ENCODE results near the gene CD27. TPM values are rescaled to one million over a fixed set of nuclear protein-coding genes. Genes with fewer than 3 reads are reported as not detected.
"Not testable (repeated sequence)": the region's sequence is repeated elsewhere in the genome, so short reads cannot be mapped to it uniquely, and the experiment has no call there.

CD27 gene
- total RNA-seq, 1 donor: not detected

DNA sequence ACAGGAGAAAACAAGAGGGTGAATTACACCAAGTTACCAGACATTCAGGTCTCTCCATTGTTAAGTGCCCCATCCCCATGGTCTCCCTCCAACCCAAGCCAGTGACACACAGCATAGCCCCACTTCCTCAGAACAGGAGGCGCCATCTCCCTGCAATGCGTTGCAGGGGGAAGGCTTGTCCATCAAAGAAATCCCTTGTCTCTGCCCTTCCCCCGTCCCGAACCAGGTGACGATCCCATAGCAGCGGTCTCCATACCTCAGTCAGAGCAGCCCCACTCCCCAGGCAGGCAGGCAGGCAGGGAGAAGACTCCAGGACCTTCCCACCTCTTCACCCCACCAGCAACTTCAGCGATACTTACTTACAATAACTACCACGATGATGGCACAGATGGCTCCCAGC, 19.8 kb downstream of the CD27 start:
- H3K4me2 ChIP-seq (ENCODE audit: insufficient read depth, low read length): no peak overlapping the region
- H3K27me3 ChIP-seq (ENCODE audit: insufficient read depth, low read length): no peaks in the 10 kb centered on the region
- no peak for TF ChIP-seq CTCF (IDR thresholded peaks at IDR 0.05; ENCODE audit: extremely low read depth, low read depth, low read length)
- H4K20me1 ChIP-seq (ENCODE audit: insufficient read depth, low read length): peaks cover 16% of the 10 kb centered on the region
- no peak overlapping the region for H2AFZ ChIP-seq (ENCODE audit: low read length)
- no peak overlapping the region for H3K27ac ChIP-seq (ENCODE audit: low read depth, low read length)
- H3K4me1 ChIP-seq (ENCODE audit: insufficient read depth, low read length): peaks cover 18% of the 10 kb centered on the region
- no peak for DNase-seq (ENCODE audit: insufficient read length, low spot score, missing footprints)
- H3K9me3 ChIP-seq (ENCODE audit: low read depth, low read length): no peaks in the 10 kb centered on the region
- H3K4me3 ChIP-seq (ENCODE audit: insufficient read depth, low read length): no peak overlapping the region
- H3K79me2 ChIP-seq (ENCODE audit: insufficient read depth, low read length): peaks cover 27% of the 10 kb centered on the region
- peaks cover 69% of the 10 kb centered on the region for H3K36me3 ChIP-seq (ENCODE audit: insufficient read depth, low read length)

DNA sequence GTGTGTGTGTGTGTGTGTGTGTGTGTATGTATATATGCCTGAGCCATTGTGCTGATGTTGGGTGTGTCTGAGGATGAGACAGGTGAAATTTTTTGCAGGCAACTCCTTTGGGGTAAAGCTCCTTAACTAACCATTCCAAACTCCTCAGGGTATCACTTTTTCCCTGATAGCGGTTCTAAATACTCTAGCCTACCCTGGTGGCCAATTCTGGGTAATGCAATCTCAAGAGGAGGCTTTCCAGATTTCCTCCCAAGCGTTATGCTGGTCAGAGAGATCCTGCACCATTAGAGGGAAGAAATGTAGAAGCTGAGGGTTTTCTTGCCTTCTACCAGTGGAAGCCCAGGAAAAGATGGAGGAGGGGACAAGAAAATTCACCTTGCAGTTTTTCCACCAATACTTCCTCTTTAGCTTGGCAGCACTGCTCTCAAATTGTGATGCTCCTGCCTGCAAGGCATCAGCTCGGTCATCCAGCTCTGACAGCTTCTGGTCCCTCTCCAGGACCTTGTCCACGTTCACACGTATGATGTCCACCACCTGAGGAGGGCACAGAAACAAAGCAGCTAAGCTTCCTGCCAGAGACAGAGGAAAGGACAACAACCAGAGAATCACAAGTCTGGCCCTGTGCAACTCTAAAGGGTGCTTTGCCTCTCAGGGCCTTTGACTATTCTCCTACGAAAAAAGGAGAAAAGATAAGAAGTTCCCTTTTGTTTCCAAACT, 20.9 kb downstream of the CD27 start:
- Histone ChIP-seq H3K4me1 (ENCODE audit: insufficient read depth, low read length) (peaks cover 22% of the 10 kb centered on the region), H2AFZ (ENCODE audit: low read length) (no peak overlapping the region), H3K36me3 (ENCODE audit: insufficient read depth, low read length) (peaks cover 58% of the 10 kb centered on the region), H3K9me3 (ENCODE audit: low read depth, low read length) (no peaks in the 10 kb centered on the region), H3K79me2 (ENCODE audit: insufficient read depth, low read length) (peaks cover 36% of the 10 kb centered on the region), H3K27me3 (ENCODE audit: insufficient read depth, low read length) (no peaks in the 10 kb centered on the region), H3K27ac (ENCODE audit: low read depth, low read length) (no peak overlapping the region), H4K20me1 (ENCODE audit: insufficient read depth, low read length) (peaks cover 16% of the 10 kb centered on the region), H3K4me3 (ENCODE audit: insufficient read depth, low read length) (no peak overlapping the region), H3K4me2 (ENCODE audit: insufficient read depth, low read length) (no peak overlapping the region)
- DNase-seq (ENCODE audit: insufficient read length, low spot score, missing footprints): peak; percentile 97
- peak; percentile 92 for TF ChIP-seq CTCF (IDR thresholded peaks at IDR 0.05; ENCODE audit: extremely low read depth, low read depth, low read length)

GRCh38 chr12:6466184-6466573, 21.4 kb downstream of the CD27 start:
- Histone ChIP-seq H3K9me3 (ENCODE audit: low read depth, low read length) (no peaks in the 10 kb centered on the region), H3K27me3 (ENCODE audit: insufficient read depth, low read length) (no peaks in the 10 kb centered on the region), H3K27ac (ENCODE audit: low read depth, low read length) (no peak overlapping the region), H3K79me2 (ENCODE audit: insufficient read depth, low read length) (peaks cover 36% of the 10 kb centered on the region), H4K20me1 (ENCODE audit: insufficient read depth, low read length) (peaks cover 16% of the 10 kb centered on the region), H3K4me1 (ENCODE audit: insufficient read depth, low read length) (peaks cover 24% of the 10 kb centered on the region), H2AFZ (ENCODE audit: low read length) (no peak overlapping the region), H3K4me3 (ENCODE audit: insufficient read depth, low read length) (no peak overlapping the region), H3K36me3 (ENCODE audit: insufficient read depth, low read length) (peaks cover 53% of the 10 kb centered on the region), H3K4me2 (ENCODE audit: insufficient read depth, low read length) (no peak overlapping the region)
- TF ChIP-seq CTCF (IDR thresholded peaks at IDR 0.05; ENCODE audit: extremely low read depth, low read depth, low read length): no peak
- no peak for DNase-seq (ENCODE audit: insufficient read length, low spot score, missing footprints)

DNA sequence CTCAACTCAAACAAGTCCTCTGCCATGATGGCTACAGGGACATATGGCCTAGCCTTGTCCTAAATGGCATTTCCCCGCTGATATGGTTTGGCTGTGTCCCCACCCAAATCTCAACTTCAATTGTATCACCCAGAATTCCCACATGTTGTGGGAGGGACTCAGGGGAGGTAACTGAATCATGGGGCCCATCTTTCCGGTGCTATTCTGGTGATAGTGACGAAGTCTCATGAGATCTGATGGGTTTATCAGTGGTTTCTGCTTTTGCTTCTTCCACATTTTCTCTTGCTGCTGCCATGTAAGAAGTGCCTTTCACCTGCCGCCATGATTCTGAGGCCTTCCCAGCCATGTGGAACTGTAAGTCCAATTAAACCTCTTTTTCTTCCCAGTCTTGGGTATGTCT, 22.0 kb downstream of the CD27 start:
- not testable (repeated sequence) for H3K27ac ChIP-seq (ENCODE audit: low read depth, low read length); H3K9me3 ChIP-seq (ENCODE audit: low read depth, low read length); H3K4me3 ChIP-seq (ENCODE audit: insufficient read depth, low read length); H3K4me2 ChIP-seq (ENCODE audit: insufficient read depth, low read length); H3K27me3 ChIP-seq (ENCODE audit: insufficient read depth, low read length); DNase-seq (ENCODE audit: insufficient read length, low spot score, missing footprints); H2AFZ ChIP-seq (ENCODE audit: low read length)
- peaks cover 16% of the 10 kb centered on the region for H4K20me1 ChIP-seq (ENCODE audit: insufficient read depth, low read length)
- H3K4me1 ChIP-seq (ENCODE audit: insufficient read depth, low read length): peaks cover 29% of the 10 kb centered on the region
- peaks cover 48% of the 10 kb centered on the region for H3K36me3 ChIP-seq (ENCODE audit: insufficient read depth, low read length)
- H3K79me2 ChIP-seq (ENCODE audit: insufficient read depth, low read length): peaks cover 36% of the 10 kb centered on the region

GRCh38 chr12:6467571-6468282, 23.0 kb downstream of the CD27 start:
- not testable (repeated sequence) for DNase-seq (ENCODE audit: insufficient read length, low spot score, missing footprints); H3K27me3 ChIP-seq (ENCODE audit: insufficient read depth, low read length); H3K27ac ChIP-seq (ENCODE audit: low read depth, low read length); H3K9me3 ChIP-seq (ENCODE audit: low read depth, low read length); H3K4me3 ChIP-seq (ENCODE audit: insufficient read depth, low read length); H2AFZ ChIP-seq (ENCODE audit: low read length)
- Histone ChIP-seq H3K79me2 (ENCODE audit: insufficient read depth, low read length) (peaks cover 36% of the 10 kb centered on the region), H3K36me3 (ENCODE audit: insufficient read depth, low read length) (peaks cover 38% of the 10 kb centered on the region), H3K4me1 (ENCODE audit: insufficient read depth, low read length) (peaks cover 30% of the 10 kb centered on the region), H4K20me1 (ENCODE audit: insufficient read depth, low read length) (peaks cover 16% of the 10 kb centered on the region), H3K4me2 (ENCODE audit: insufficient read depth, low read length) (peak overlapping the region; percentile 91)

All from osteoblast (primary cell).